OCI-LY1 (cell line): ENCODE data around the gene SENP8.

Experiments
- H2AFZ ChIP-seq: fragments of 200-600 bp; sonication (generic), shearing (Covaris generic); 2 replicates; pipeline ENCODE4 v1.6.0; 2014; ENCODE audit warnings: antibody characterized with exemption, mild to moderate bottlenecking, low read length
- H3F3A ChIP-seq: fragments of 200-600 bp; sonication (generic), shearing (Covaris generic); 2 replicates; pipeline ENCODE4 v1.6.0; 2014; ENCODE audit warnings: mild to moderate bottlenecking, antibody characterized with exemption, low read length, moderate library complexity; ENCODE audit not compliant: insufficient read depth
- H3K27ac ChIP-seq: fragments of 200-600 bp; sonication (generic); 2 replicates; pipeline ENCODE4 v1.5.1; 2014; ENCODE audit warnings: low read length, mixed run types, mild to moderate bottlenecking, low read depth; ENCODE audit not compliant: poor library complexity, severe bottlenecking
- H3K27me3 ChIP-seq: fragments of 200-600 bp; sonication (generic); 2 replicates; pipeline ENCODE4 v1.6.0; 2014; ENCODE audit warnings: antibody characterized with exemption, mild to moderate bottlenecking, low read length, moderate library complexity; ENCODE audit not compliant: insufficient read depth
- H3K36me3 ChIP-seq: fragments of 200-600 bp; sonication (generic); 2 replicates; pipeline ENCODE4 v1.6.1; 2014; ENCODE audit warnings: mild to moderate bottlenecking, antibody characterized with exemption, low read length, moderate library complexity, mixed read lengths; ENCODE audit not compliant: insufficient read depth
- H3K4me1 ChIP-seq: fragments of 200-600 bp; sonication (generic); 2 replicates; pipeline ENCODE4 v1.5.1; 2014; ENCODE audit warnings: mild to moderate bottlenecking, low read length, moderate library complexity; ENCODE audit not compliant: insufficient read depth, severe bottlenecking
- H3K4me2 ChIP-seq: fragments of 200-600 bp; sonication (generic), shearing (Covaris generic); 2 replicates; pipeline ENCODE4 v1.6.1; 2014; ENCODE audit warnings: low read length
- H3K4me3 ChIP-seq: fragments of 200-600 bp; sonication (generic); 2 replicates; pipeline ENCODE4 v1.5.1; 2014; ENCODE audit warnings: low read length, low read depth, mild to moderate bottlenecking, mixed read lengths; ENCODE audit not compliant: poor library complexity, severe bottlenecking
- H3K79me2 ChIP-seq: fragments of 200-600 bp; shearing (Covaris generic); 2 replicates; pipeline ENCODE4 v1.6.1; 2016; ENCODE audit warnings: mixed run types, low read length, mixed read lengths; ENCODE audit not compliant: insufficient read depth
- H3K9ac ChIP-seq: fragments of 200-600 bp; sonication (generic), shearing (Covaris generic); 2 replicates; pipeline ENCODE4 v1.6.1; 2014; ENCODE audit warnings: mild to moderate bottlenecking, low read length, mixed read lengths
- H3K9me2 ChIP-seq: fragments of 200-600 bp; sonication (generic), shearing (Covaris generic); 2 replicates; pipeline ENCODE4 v1.6.1; 2014; ENCODE audit warnings: low read depth, mild to moderate bottlenecking, low read length, mixed read lengths
- H3K9me3 ChIP-seq: fragments of 200-600 bp; shearing (Covaris generic); 2 replicates; pipeline ENCODE4 v1.6.1; 2014; ENCODE audit warnings: low read length, mixed read lengths
- H4K20me1 ChIP-seq: fragments of 200-600 bp; sonication (generic), shearing (Covaris generic); 2 replicates; pipeline ENCODE4 v1.6.0; 2016; ENCODE audit warnings: mild to moderate bottlenecking, low read length; ENCODE audit not compliant: insufficient read depth
- CTCF ChIP-seq: fragments of 200-600 bp; sonication (generic), shearing (Covaris generic); IDR thresholded peaks from 2 replicates; pipeline ENCODE4 v1.5.1; 2017; ENCODE audit warnings: mild to moderate bottlenecking, antibody characterized with exemption, low read length, moderate library complexity, mixed read lengths
- EZH2 ChIP-seq: fragments of 200-600 bp; sonication (generic), shearing (Covaris generic); IDR thresholded peaks from 2 replicates; pipeline ENCODE4 v1.8.0; 2017; ENCODE audit warnings: borderline replicate concordance, mixed run types, mild to moderate bottlenecking, antibody characterized with exemption, low read length, moderate library complexity, mixed read lengths

Gene SENP8

DNA sequence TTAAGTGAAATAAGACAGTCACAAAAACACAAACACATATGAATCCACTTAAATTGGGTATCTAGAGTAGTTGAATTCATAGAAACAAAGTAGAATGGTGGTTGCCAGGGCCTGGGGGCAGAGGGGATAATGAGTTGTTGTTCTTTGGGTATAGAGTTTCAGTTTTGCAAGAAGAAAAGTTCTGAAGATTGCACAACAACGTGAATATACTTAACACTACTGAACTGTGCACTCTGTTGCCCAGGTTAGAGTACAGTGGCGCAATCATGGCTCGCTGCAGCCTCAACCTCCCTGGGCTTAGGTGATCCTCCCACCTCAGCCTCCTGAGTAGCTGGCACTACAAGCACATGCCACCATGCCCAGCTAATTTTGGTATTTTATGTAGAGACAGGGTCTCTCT is 64.5 kb downstream of the SENP8 start:
- H3K4me3 ChIP-seq: no peak overlapping the region
- no peak overlapping the region for H3K27ac ChIP-seq
- H3K4me1 ChIP-seq: no peaks in the 10 kb centered on the region
- no peaks in the 10 kb centered on the region for H3K9me3 ChIP-seq
- H3K27me3 ChIP-seq: no peaks in the 10 kb centered on the region; the same call in 1 of the 2 replicates
- no peaks in the 10 kb centered on the region for H3K9me2 ChIP-seq
- H3K36me3 ChIP-seq: no peaks in the 10 kb centered on the region
- TF ChIP-seq EZH2: no peak
- no peak for TF ChIP-seq CTCF
- no peak overlapping the region for H3K9ac ChIP-seq
- no peak overlapping the region for H2AFZ ChIP-seq
- H3F3A ChIP-seq: no peaks in the 10 kb centered on the region
- H4K20me1 ChIP-seq: no peaks in the 10 kb centered on the region
- H3K4me2 ChIP-seq: no peak overlapping the region
- H3K79me2 ChIP-seq: no peaks in the 10 kb centered on the region

DNA sequence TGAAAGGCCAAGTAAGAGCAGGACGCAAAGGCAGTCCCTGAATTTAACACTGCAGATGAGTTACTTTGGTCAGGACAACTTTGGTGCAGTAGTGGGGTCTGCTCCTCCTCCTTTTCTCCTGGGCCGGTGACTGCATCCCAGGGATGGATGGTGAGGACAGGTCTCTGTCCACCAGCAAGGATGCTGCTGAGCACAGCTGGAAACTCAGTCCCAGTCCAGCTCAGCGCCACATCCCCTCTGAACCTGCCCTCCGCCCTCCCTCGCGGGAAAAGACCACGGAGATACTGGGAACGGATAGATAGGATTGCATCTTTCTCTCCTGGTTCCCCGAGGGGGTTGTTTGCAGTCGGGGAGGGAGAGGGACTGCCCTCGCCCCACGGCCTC is 65.6 kb downstream of the SENP8 start:
- H3K4me1 ChIP-seq: no peaks in the 10 kb centered on the region
- no peak overlapping the region for H3K9ac ChIP-seq
- H3K9me2 ChIP-seq: no peaks in the 10 kb centered on the region
- no peaks in the 10 kb centered on the region for H4K20me1 ChIP-seq
- no peaks in the 10 kb centered on the region for H3F3A ChIP-seq
- H3K27ac ChIP-seq: no peak overlapping the region
- no peak overlapping the region for H3K4me3 ChIP-seq
- TF ChIP-seq EZH2 (no peak), CTCF (no peak)
- H3K4me2 ChIP-seq: no peak overlapping the region
- H3K27me3 ChIP-seq: no peaks in the 10 kb centered on the region; the same call in 1 of the 2 replicates
- H2AFZ ChIP-seq: no peak overlapping the region
- no peaks in the 10 kb centered on the region for H3K36me3 ChIP-seq
- H3K79me2 ChIP-seq: no peaks in the 10 kb centered on the region
- no peaks in the 10 kb centered on the region for H3K9me3 ChIP-seq

DNA sequence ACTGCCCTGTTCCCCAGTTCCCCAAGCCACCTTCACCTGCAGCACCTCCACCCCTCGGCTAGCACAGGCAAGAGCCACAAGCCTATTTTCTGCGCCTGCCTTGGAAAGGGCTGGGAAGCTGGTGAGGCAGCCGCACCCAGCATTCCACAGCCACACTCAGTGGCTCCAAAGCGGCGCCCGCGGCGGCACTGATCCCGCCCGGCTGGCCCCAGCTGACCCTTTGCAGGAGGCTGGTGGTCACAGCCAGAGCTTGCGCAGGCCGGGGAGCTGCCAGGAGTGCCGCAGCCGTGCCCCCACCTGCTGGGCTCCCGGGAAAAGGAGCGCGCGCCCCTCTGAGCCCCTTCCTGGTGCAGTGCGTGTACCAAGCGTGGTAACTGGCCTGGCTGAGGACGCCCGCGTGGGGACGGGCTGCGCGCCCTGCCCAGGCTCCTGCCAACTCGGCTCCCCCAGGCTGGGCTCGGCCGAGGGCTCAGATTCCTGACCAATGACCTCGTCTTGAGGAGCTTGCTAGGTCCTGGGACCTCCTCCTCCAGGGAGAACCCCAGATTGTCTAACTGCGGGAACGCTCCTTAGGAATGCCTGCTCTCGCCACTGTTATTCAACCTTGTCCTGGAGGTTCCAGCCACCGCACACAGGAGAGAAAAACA is 66.1 kb downstream of the SENP8 start:
- Histone ChIP-seq H3K9ac (no peak overlapping the region), H3K79me2 (no peaks in the 10 kb centered on the region), H3K4me3 (no peak overlapping the region), H2AFZ (no peak overlapping the region), H3K4me2 (no peak overlapping the region), H4K20me1 (no peaks in the 10 kb centered on the region), H3K27me3 (no peaks in the 10 kb centered on the region; the same call in 1 of the 2 replicates), H3K9me3 (no peaks in the 10 kb centered on the region), H3F3A (no peaks in the 10 kb centered on the region), H3K9me2 (no peaks in the 10 kb centered on the region), H3K36me3 (no peaks in the 10 kb centered on the region), H3K27ac (no peak overlapping the region), H3K4me1 (no peaks in the 10 kb centered on the region)
- TF ChIP-seq CTCF (no peak), EZH2 (no peak)
